GM21528 (cell line): Measurements from ENCODE around the gene RPIA.

ENCODE experiments used
- ATAC-seq: cut with Tn5 transposase; IDR thresholded peaks from one replicate; pipeline ENCODE4 v1.9.1; 2021; ENCODE audit warnings: mild to moderate bottlenecking, moderate library complexity; ENCODE audit not compliant: unreplicated experiment, low FRiP score

RPIA gene

GRCh38 chr2:88683160-88684021 is 8.1 kb upstream of the RPIA start:
- ATAC-seq: no peak

GRCh38 chr2:88684519-88684918 is 7.0 kb upstream of the RPIA start:
- ATAC-seq: no peak

DNA sequence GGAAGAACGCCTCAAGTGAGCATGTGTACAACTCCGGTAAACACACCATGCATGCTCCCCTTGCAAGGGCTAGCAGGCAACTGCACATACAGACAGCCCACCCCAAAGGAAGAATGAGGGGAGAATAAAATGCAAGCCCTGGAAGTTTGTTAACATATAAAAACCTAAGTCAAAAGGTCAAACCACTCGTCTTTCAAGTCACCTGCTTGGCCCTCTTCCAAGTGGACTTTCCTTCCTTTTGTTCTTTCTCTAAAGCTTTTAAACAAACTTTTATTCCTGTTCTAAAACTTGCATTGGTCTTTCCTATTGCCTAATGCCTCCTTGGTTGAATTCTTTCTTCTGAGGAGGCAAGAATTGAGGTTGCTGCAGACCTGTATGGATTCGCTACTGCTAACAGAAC is 5.2 kb upstream of the RPIA start:
- no peak for ATAC-seq

- ATAC-seq: no peak
Measured at GRCh38 chr2:88687384-88687783, 4.1 kb upstream of the RPIA start.

GRCh38 chr2:88690591-88691338 is 708 bp upstream of the RPIA start:
- peak; percentile 16 for ATAC-seq

- ATAC-seq: no peak
Measured at GRCh38 chr2:88692187-88692586, 714 bp downstream of the RPIA start.

DNA sequence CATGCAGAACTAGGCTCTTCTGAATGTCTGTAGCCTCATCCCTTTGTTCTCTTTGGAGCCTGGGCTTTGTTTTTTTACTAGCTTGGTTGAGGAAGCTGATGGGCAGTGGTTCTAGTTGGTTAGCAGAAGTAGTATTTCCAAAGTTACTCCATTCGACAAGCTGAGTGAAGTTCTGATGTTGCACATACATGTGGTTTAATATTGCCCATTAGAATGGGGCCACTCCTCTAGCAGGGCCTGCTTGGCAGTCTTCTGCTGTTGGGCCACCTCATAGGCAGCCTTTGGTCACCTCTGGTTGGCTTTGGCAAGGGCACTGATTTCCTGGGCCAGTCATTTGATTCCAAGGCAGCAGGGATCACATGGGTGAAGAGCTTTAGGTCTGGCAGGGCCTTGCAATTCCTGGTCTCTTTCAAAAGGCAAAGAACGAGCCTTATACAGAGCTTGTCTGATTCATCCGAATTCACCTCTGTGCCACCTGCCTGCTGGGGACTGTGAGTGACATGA is 2.5 kb downstream of the RPIA start:
- ATAC-seq: no peak

DNA sequence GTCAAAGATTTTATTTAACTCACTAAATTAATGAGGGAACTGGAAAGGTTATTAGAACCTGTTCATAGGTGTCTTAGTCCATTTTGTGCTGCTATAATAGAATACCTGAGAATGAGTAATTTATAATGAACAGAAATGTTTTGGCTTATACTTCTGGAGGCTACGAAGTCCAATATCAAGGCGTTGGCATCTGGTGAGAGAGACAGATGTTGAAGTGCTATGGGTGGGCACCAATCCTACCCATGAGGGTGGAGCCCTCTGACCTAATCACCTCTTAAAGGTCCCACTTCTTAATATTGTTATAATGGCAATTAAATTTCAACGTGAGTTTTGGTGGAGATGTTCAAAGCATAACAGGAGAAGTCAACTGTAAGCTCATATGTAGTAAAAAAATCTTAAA is 5.1 kb downstream of the RPIA start:
- ATAC-seq: no peak

DNA sequence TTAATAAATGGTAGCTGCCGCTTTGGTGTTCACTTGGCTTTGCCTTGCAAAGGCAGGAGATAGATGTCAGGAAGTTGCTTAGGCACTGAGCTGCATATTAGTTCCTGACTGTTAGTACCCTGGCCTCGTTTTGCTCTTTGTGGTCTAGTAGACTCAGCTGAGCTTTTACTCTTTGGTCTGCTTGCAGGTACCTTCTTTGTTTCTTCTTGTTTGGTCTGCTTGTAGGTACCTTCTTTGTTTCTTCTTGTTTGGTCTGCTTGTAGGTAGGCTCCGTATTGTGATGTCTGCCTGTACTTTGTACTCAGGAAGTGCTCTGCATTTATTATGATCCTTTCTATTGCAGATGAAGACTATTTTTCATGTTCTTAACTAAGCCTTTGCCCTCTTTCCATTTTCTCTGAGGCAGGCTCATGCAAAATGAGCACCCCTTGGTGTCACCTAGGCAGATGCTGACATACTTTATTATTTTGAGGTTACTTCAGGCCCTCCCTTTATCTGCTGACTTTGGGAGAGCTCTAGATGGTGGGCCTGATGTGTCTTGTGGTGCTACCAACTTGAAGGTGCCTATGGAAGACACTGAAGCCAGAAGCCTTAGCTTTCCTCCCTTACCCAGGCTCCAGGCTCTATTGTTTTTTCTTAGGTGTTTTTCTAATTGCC is 6.0 kb downstream of the RPIA start:
- ATAC-seq: no peak

GRCh38 chr2:88698027-88698413 is 6.5 kb downstream of the RPIA start:
- no peak for ATAC-seq

GRCh38 chr2:88698498-88699233 is 7.2 kb downstream of the RPIA start:
- no peak for ATAC-seq

DNA sequence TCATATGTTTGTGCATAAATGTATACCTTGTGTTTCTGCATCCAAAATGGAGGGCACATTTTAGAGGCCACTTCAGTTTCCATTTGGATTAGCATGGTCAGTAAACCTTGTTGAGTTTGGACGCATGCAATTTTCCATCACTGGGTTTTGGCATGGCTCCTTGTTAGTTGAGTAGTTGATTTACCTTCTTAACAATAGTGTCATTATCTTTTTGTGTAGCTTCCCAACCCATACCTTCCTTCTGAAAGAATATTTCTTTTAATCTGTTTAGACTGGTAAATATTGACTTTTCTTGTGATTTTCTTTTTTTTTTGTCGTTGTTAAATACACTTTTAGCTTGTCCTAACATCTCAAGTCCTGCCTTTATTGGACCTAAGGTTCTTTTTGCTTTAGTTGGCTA is 15.5 kb downstream of the RPIA start:
- no peak for ATAC-seq

GRCh38 chr2:88709181-88709631 is 17.7 kb downstream of the RPIA start:
- no peak for ATAC-seq

DNA sequence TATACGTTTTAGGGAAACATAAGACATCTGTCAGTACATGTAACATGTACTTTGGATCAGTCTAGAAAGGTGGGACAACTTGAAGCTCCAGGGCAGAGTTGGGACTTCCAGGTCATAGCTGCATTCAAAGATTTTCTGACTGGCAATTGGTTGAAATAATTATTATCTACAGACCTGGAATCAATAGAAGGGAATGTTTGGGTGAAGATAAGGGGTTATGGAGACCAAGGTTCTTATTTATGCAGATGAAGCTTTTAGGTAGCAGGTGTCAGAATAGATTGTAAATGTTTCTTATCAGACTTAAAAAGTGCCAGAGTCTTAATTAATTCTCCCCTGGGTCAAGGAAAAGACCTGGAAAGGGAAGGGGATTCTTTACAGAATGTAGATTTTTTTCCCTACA is 19.8 kb downstream of the RPIA start:
- no peak for ATAC-seq

DNA sequence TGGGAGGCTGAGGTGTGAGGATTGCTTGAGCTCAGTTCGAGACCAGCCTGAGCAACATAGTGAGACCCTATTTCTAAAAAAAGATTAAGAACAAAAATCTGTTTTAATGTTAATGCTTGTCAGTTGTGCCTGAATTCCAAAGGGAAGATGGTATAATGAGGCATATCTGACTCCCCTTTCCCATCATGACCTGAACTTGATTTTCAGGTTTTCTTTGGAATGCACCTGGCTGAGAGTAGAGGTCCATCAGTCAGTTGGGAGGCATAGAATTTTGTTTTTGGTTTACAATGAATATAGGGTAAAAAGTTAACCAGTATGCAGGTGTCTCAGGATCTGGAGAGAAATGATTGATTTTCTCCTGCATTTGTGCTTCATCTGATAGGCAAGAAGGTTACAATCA is 20.4 kb downstream of the RPIA start:
- no peak for ATAC-seq

GRCh38 chr2:88713408-88713807 is 21.9 kb downstream of the RPIA start:
- no peak for ATAC-seq

GRCh38 chr2:88714667-88715066 is 23.2 kb downstream of the RPIA start:
- ATAC-seq: no peak

- ATAC-seq: no peak
Measured at GRCh38 chr2:88720399-88720798, 28.9 kb downstream of the RPIA start.

GRCh38 chr2:88721268-88721667 is 29.8 kb downstream of the RPIA start:
- no peak for ATAC-seq

- ATAC-seq: no peak
Measured at GRCh38 chr2:88724643-88725332, 33.3 kb downstream of the RPIA start.
